PC-9 (cell line): Measurements from ENCODE around the gene HIBADH.
"Not testable (repeated sequence)": the region's sequence is repeated elsewhere in the genome, so short reads cannot be mapped to it uniquely, and the experiment has no call there.

Experiments
- CTCF ChIP-seq: fragments of 200-600 bp; sonication (generic); conservative IDR thresholded peaks from 2 replicates; pipeline ENCODE4 v1.6.1; 2017; ENCODE audit warnings: mixed run types, antibody characterized with exemption, mild to moderate bottlenecking, moderate library complexity
- EZH2 ChIP-seq: fragments of 200-600 bp; sonication (generic); IDR thresholded peaks from 2 replicates; pipeline ENCODE4 v1.8.0; 2017; ENCODE audit warnings: antibody characterized with exemption, low read depth

GRCh38 chr7:27511370-27511769 lies 151.3 kb downstream of the HIBADH start:
- not testable (repeated sequence) for TF ChIP-seq EZH2, CTCF
